SK-N-SH (cell line): ENCODE results near the gene SUSD3. TPM values are rescaled to one million over a fixed set of nuclear protein-coding genes. Genes with fewer than 3 reads are reported as not detected.

Experiments
- CTCF ChIA-PET: fragments of 300-600, 350-600 bp; formaldehyde crosslinking; extraction: SDS; loops from one replicate; lab custom pipeline; 2021; lab: Yijun Ruan, JAX
- POLR2A ChIA-PET: fragments of 350-600 bp; sonication (Branson Sonifier 250); formaldehyde crosslinking; extraction: SDS; loops from one replicate; lab custom pipeline; 2020; ENCODE audit warnings: antibody characterized with exemption, inconsistent platforms; lab: Yijun Ruan, JAX
- DNase-seq: peaks from one replicate; pipeline ENCODE4 v3.0.0; 2012
- H2AFZ ChIP-seq: fragments of 200-600 bp; sonication (generic); 2 replicates; pipeline ENCODE4 v1.8.1; 2016; ENCODE audit warnings: antibody characterized with exemption, mild to moderate bottlenecking, low read depth
- H3F3A ChIP-seq: fragments of 200-600 bp; sonication (generic); replicated peaks from 2 replicates; pipeline ENCODE3; 2016; ENCODE audit warnings: antibody characterized with exemption, mild to moderate bottlenecking; ENCODE audit not compliant: insufficient read depth
- H3K27ac ChIP-seq, 2 experiments: fragments of 200-500 bp in 1 of 2; fragments of 200-600 bp in 1 of 2; sonication (Bioruptor generic) in 1 of 2; sonication (generic), shearing (Covaris generic) in 1 of 2; 2 replicates each; pipeline versions ENCODE4 v1.5.1 to v1.6.1; 2014 to 2016; ENCODE audit warnings: low read depth in 2 of 2, inconsistent platforms in 1 of 2, low read length in 1 of 2, mild to moderate bottlenecking in 1 of 2, mixed read lengths in 1 of 2
- H3K27me3 ChIP-seq: fragments of 200-600 bp; sonication (generic), shearing (Covaris generic); 2 replicates; pipeline ENCODE4 v1.6.1; 2016; ENCODE audit warnings: mixed run types; ENCODE audit not compliant: insufficient read depth
- H3K36me3 ChIP-seq, 2 experiments: fragments of 200-500 bp in 1 of 2; fragments of 200-600 bp in 1 of 2; sonication (Bioruptor generic) in 1 of 2; sonication (generic) in 1 of 2; replicated peaks in 1 of 2; 2 replicates each; pipeline versions ENCODE3 to v1.5.1; 2014 to 2016; ENCODE audit warnings: low read length in 1 of 2, mild to moderate bottlenecking in 1 of 2; ENCODE audit not compliant: insufficient read depth in 2 of 2, control insufficient read depth in 1 of 2
- H3K4me1 ChIP-seq, 2 experiments: fragments of 200-500 bp in 1 of 2; fragments of 200-600 bp in 1 of 2; sonication (Bioruptor generic) in 1 of 2; sonication (generic), shearing (Covaris generic) in 1 of 2; 2 replicates each; pipeline versions ENCODE4 v1.5.1 to v1.6.1; 2014 to 2016; ENCODE audit warnings: low read depth in 1 of 2, low read length in 1 of 2, mixed run types in 1 of 2; ENCODE audit not compliant: insufficient read depth in 2 of 2, control insufficient read depth in 1 of 2
- H3K4me2 ChIP-seq: fragments of 200-600 bp; sonication (generic), shearing (Covaris generic); 2 replicates; pipeline ENCODE4 v1.6.1; 2017; ENCODE audit warnings: mixed run types
- H3K4me3 ChIP-seq, 2 experiments: fragments of 200-500 bp in 1 of 2; fragments of 200-600 bp in 1 of 2; sonication (Bioruptor generic) in 1 of 2; sonication (generic), shearing (Covaris generic) in 1 of 2; 2 replicates each; pipeline versions ENCODE4 v1.5.1 to v1.8.1; 2014 to 2016; ENCODE audit warnings: low read depth in 2 of 2, inconsistent platforms in 1 of 2, low read length in 1 of 2, mild to moderate bottlenecking in 1 of 2, mixed read lengths in 1 of 2, moderate library complexity in 1 of 2
- H3K79me2 ChIP-seq: fragments of 200-600 bp; sonication (generic); 2 replicates; pipeline ENCODE4 v1.8.1; 2017; ENCODE audit warnings: mild to moderate bottlenecking; ENCODE audit not compliant: insufficient read depth
- H3K9ac ChIP-seq: fragments of 200-600 bp; sonication (generic); 2 replicates; pipeline ENCODE4 v1.6.1; 2017; ENCODE audit warnings: mixed run types
- H3K9me2 ChIP-seq: fragments of 200-600 bp; sonication (generic); 2 replicates; pipeline ENCODE4 v1.6.1; 2017; ENCODE audit warnings: mixed run types
- H3K9me3 ChIP-seq: fragments of 200-600 bp; sonication (generic); 2 replicates; pipeline ENCODE4 v1.6.1; 2017; ENCODE audit warnings: mixed run types, mild to moderate bottlenecking, moderate library complexity
- H4K20me1 ChIP-seq: fragments of 200-600 bp; sonication (generic); 2 replicates; pipeline ENCODE4 v1.6.1; 2017; ENCODE audit warnings: mild to moderate bottlenecking, mixed run types; ENCODE audit not compliant: insufficient read depth
- CHD2 ChIP-seq: fragments of 150-350 bp; IDR thresholded peaks from 2 replicates; pipeline ENCODE4 v1.6.1; 2018; ENCODE audit warnings: low read length; ENCODE audit not compliant: partially characterized antibody
- ELF1 ChIP-seq: IDR thresholded peaks from 2 replicates; pipeline ENCODE4 v1.4.0; 2012
- FOXJ3 ChIP-seq: sonication (generic); formaldehyde crosslinking; IDR thresholded peaks from 2 replicates; pipeline ENCODE4 v1.5.1; 2020; ENCODE audit warnings: mild to moderate bottlenecking, missing genetic modification reagents
- FOXM1 ChIP-seq: IDR thresholded peaks from 2 replicates; pipeline ENCODE4 v1.4.0; 2012; ENCODE audit warnings: low read depth, mild to moderate bottlenecking
- GABPA ChIP-seq: IDR thresholded peaks from 2 replicates; pipeline ENCODE4 v1.4.0; 2012; ENCODE audit warnings: low read depth, mild to moderate bottlenecking
- IRF3 ChIP-seq: fragments of 150-350 bp; IDR thresholded peaks from 2 replicates; pipeline ENCODE4 v1.6.1; 2016; ENCODE audit warnings: mild to moderate bottlenecking, low read depth, low read length
- JUND ChIP-seq: IDR thresholded peaks from 2 replicates; pipeline ENCODE4 v1.4.0; 2012
- MAX ChIP-seq: IDR thresholded peaks from 2 replicates; pipeline ENCODE4 v1.4.0; 2012; ENCODE audit warnings: low read depth
- MEF2A ChIP-seq: IDR thresholded peaks from 2 replicates; pipeline ENCODE4 v1.4.0; 2012; ENCODE audit warnings: low read depth, borderline replicate concordance
- MXI1 ChIP-seq: IDR thresholded peaks from 2 replicates; pipeline ENCODE4 v1.6.1; 2012; ENCODE audit warnings: mild to moderate bottlenecking, low read depth, low read length, improper control_type of control experiment
- NFIC ChIP-seq: IDR thresholded peaks from 2 replicates; pipeline ENCODE4 v1.4.0; 2012; ENCODE audit warnings: borderline replicate concordance
- RAD21 ChIP-seq: IDR thresholded peaks from 2 replicates; pipeline ENCODE4 v1.6.1; 2012; ENCODE audit warnings: mild to moderate bottlenecking, low read length
- RCOR1 ChIP-seq: fragments of 150-350 bp; IDR thresholded peaks from 2 replicates; pipeline ENCODE4 v1.6.1; 2017; ENCODE audit warnings: antibody characterized with exemption, low read length
- REST ChIP-seq: IDR thresholded peaks from 2 replicates; pipeline ENCODE4 v1.6.1; 2012; ENCODE audit warnings: mild to moderate bottlenecking, low read depth, low read length, moderate library complexity
- RFX5 ChIP-seq: IDR thresholded peaks from 2 replicates; pipeline ENCODE4 v1.6.1; 2012; ENCODE audit warnings: mild to moderate bottlenecking, improper control_type of control experiment, low read length
- RXRA ChIP-seq: IDR thresholded peaks from 2 replicates; pipeline ENCODE4 v1.4.0; 2012; ENCODE audit warnings: low read depth, mild to moderate bottlenecking, borderline replicate concordance
- SMC3 ChIP-seq: IDR thresholded peaks from 2 replicates; pipeline ENCODE4 v1.6.1; 2012; ENCODE audit warnings: low read depth, low read length, improper control_type of control experiment
- TAF1 ChIP-seq: IDR thresholded peaks from 2 replicates; pipeline ENCODE4 v1.6.1; 2012; ENCODE audit warnings: low read depth, mild to moderate bottlenecking, low read length, moderate library complexity, borderline replicate concordance
- TCF12 ChIP-seq: IDR thresholded peaks from 2 replicates; pipeline ENCODE4 v1.4.0; 2012
- TEAD4 ChIP-seq: IDR thresholded peaks from 2 replicates; pipeline ENCODE4 v1.4.0; 2012; ENCODE audit warnings: mild to moderate bottlenecking, borderline replicate concordance; ENCODE audit not compliant: insufficient read depth
- USF1 ChIP-seq: IDR thresholded peaks from 2 replicates; pipeline ENCODE4 v1.4.0; 2012; ENCODE audit warnings: low read depth, borderline replicate concordance
- USF2 ChIP-seq: fragments of 150-350 bp; IDR thresholded peaks from 2 replicates; pipeline ENCODE4 v1.6.1; 2017; ENCODE audit warnings: antibody characterized with exemption, low read length, low read depth, borderline replicate concordance
- YY1 ChIP-seq: IDR thresholded peaks from 2 replicates; pipeline ENCODE4 v1.4.0; 2012; ENCODE audit warnings: low read depth, mild to moderate bottlenecking
- WGBS: methylation state at CpG from one replicate; pipeline ENCODE4 v1.1.6; 2017; ENCODE audit warnings: low lambda C conversion rate; 5-methylcytosine and 5-hydroxymethylcytosine counted together
- polyA plus RNA-seq, 3 experiments: library from polyadenylated mRNA; depleted of rRNA; stranded (reverse); fragments of >200 nt; gene quantifications; 2 replicates each; pipeline ENCODE4 v1.2.3, GENCODE V29; 2012

Gene SUSD3
- polyA plus RNA-seq, 1 of the 3 experiments (the other 2 are of a cell fraction) = 0.49 TPM

- H4K20me1 ChIP-seq = 0 out of 2 replicates have a peak, but pooled peaks cover 7% of the 10 kb centered on the region
- no peak overlapping the region for H3K9ac ChIP-seq
- H3K27ac ChIP-seq = no peak overlapping the region
- H3F3A ChIP-seq = peaks cover 4% of the 10 kb centered on the region
- no peaks in the 10 kb centered on the region for H3K27me3 ChIP-seq
- H3K9me2 ChIP-seq = no peaks in the 10 kb centered on the region
- peaks cover 8 to 67% of the 10 kb centered on the region in 2 experiments; a peak in 3 of 4 replicates for H3K4me1 ChIP-seq
- peaks cover 23% of the 10 kb centered on the region; the same call in 1 of the 2 replicates for H3K79me2 ChIP-seq
- H3K9me3 ChIP-seq = no peaks in the 10 kb centered on the region
- no peak overlapping the region for H2AFZ ChIP-seq
- ChIA-PET CTCF (interaction anchor here (1.3 to 5.2 kb wide), 3 partner anchors 10 to 125 kb away, joined by 3 to 31 read pairs (median 7); no protein-coding TSS in a partner anchor), POLR2A (no interaction called here)
- TF ChIP-seq ELF1 = no peak
- no peak for TF ChIP-seq YY1
- TF ChIP-seq USF1 = no peak
- TF ChIP-seq TAF1 = no peak
- no peak for TF ChIP-seq GABPA
- no peak for TF ChIP-seq RCOR1
- no peak for TF ChIP-seq SMC3
- 89% methylated on average over 9 of the region's 10 CpGs for WGBS
- H3K4me3 ChIP-seq = no peak overlapping the region
- no peak overlapping the region for H3K4me2 ChIP-seq
- H3K36me3 ChIP-seq = peaks cover 0 to 9% of the 10 kb centered on the region in 2 experiments
- no peak for DNase-seq
Measured at GRCh38 chr9:93128715-93129224, 70.3 kb downstream of the SUSD3 start.

- H3K79me2 ChIP-seq = peaks cover 23% of the 10 kb centered on the region; the same call in 1 of the 2 replicates
- ChIA-PET CTCF (interaction anchor here (0.7 to 5.2 kb wide), 6 partner anchors 10 to 183 kb away, joined by 3 to 31 read pairs (median 4); no protein-coding TSS in a partner anchor), POLR2A (no interaction called here)
- peaks cover 8 to 67% of the 10 kb centered on the region in 2 experiments; a peak in 3 of 4 replicates for H3K4me1 ChIP-seq
- no peak for DNase-seq
- no peak overlapping the region; a peak in 1 of 4 replicates for H3K27ac ChIP-seq
- no peak overlapping the region for H3K4me3 ChIP-seq
- no peak overlapping the region for H3K9ac ChIP-seq
- no peak for TF ChIP-seq RXRA
- no peak for TF ChIP-seq JUND
- no peak for TF ChIP-seq CHD2
- no peak for TF ChIP-seq ELF1
- no peak for TF ChIP-seq FOXJ3 (CRISPR knock-in tag)
- no peak for TF ChIP-seq MAX
- TF ChIP-seq USF2 = no peak
- no peak for TF ChIP-seq NFIC
- no peak for TF ChIP-seq YY1
- TF ChIP-seq MEF2A = no peak
- TF ChIP-seq TAF1 = no peak
- no peak for TF ChIP-seq FOXM1
- TF ChIP-seq RFX5 = no peak
- TF ChIP-seq IRF3 = no peak
- TF ChIP-seq TCF12 = no peak
- TF ChIP-seq TEAD4 = no peak
- TF ChIP-seq SMC3 = no peak
- no peak for TF ChIP-seq MXI1
- TF ChIP-seq REST = no peak
- TF ChIP-seq RAD21 = no peak
- peaks cover 0 to 9% of the 10 kb centered on the region in 2 experiments for H3K36me3 ChIP-seq
- H3K4me2 ChIP-seq = no peak overlapping the region
- no peaks in the 10 kb centered on the region for H3K27me3 ChIP-seq
- 84% methylated on average over 6 of the region's 8 CpGs for WGBS
- H3K9me2 ChIP-seq = no peaks in the 10 kb centered on the region
- H3K9me3 ChIP-seq = no peaks in the 10 kb centered on the region
- H2AFZ ChIP-seq = no peak overlapping the region
- H3F3A ChIP-seq = peaks cover 4% of the 10 kb centered on the region
- H4K20me1 ChIP-seq = 0 out of 2 replicates have a peak, but pooled peaks cover 7% of the 10 kb centered on the region
Measured at GRCh38 chr9:93129286-93129685, 70.8 kb downstream of the SUSD3 start.
